MM.1S (cell line): Measurements from ENCODE around the gene MRPS27.

Source experiments
- EZH2 ChIP-seq: fragments of 300-600 bp; sonication (generic); optimal IDR thresholded peaks from 2 replicates; pipeline ENCODE3; 2017; ENCODE audit warnings: low read depth, mild to moderate bottlenecking, antibody characterized with exemption, low read length, mixed read lengths
- EZH2phosphoT487 ChIP-seq: fragments of 300-600 bp; sonication (generic); IDR thresholded peaks from 2 replicates; pipeline ENCODE4 v1.6.1; 2018; ENCODE audit warnings: antibody characterized with exemption, low read length
- TF ChIP-seq, protein P1 (sequence below): fragments of 300-600 bp; sonication (generic); IDR thresholded peaks from 2 replicates; pipeline ENCODE4 v1.5.1; 2016; ENCODE audit warnings: antibody characterized with exemption, low read length, mixed read lengths

- TF ChIP-seq, protein P1, sequence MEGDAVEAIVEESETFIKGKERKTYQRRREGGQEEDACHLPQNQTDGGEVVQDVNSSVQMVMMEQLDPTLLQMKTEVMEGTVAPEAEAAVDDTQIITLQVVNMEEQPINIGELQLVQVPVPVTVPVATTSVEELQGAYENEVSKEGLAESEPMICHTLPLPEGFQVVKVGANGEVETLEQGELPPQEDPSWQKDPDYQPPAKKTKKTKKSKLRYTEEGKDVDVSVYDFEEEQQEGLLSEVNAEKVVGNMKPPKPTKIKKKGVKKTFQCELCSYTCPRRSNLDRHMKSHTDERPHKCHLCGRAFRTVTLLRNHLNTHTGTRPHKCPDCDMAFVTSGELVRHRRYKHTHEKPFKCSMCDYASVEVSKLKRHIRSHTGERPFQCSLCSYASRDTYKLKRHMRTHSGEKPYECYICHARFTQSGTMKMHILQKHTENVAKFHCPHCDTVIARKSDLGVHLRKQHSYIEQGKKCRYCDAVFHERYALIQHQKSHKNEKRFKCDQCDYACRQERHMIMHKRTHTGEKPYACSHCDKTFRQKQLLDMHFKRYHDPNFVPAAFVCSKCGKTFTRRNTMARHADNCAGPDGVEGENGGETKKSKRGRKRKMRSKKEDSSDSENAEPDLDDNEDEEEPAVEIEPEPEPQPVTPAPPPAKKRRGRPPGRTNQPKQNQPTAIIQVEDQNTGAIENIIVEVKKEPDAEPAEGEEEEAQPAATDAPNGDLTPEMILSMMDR: no peak
- no peak for TF ChIP-seq EZH2phosphoT487
- no peak for TF ChIP-seq EZH2
Observed at GRCh38 chr5:72170101-72170500, 149.9 kb downstream of the MRPS27 start.
